Embryonic facial prominence (tissue), 1 donor: ENCODE results near the gene RERE.
"Not testable (repeated sequence)": the region's sequence is repeated elsewhere in the genome, so short reads cannot be mapped to it uniquely, and the experiment has no call there.

ENCODE experiments used
- DNase-seq: peaks from one replicate; pipeline ENCODE4 v3.0.0-alpha.2; 2016; ENCODE audit errors: extremely low spot score

Gene RERE

GRCh38 chr1:8517661-8518489 lies 299.6 kb downstream of the RERE start:
- peak; percentile 80 for DNase-seq

DNA sequence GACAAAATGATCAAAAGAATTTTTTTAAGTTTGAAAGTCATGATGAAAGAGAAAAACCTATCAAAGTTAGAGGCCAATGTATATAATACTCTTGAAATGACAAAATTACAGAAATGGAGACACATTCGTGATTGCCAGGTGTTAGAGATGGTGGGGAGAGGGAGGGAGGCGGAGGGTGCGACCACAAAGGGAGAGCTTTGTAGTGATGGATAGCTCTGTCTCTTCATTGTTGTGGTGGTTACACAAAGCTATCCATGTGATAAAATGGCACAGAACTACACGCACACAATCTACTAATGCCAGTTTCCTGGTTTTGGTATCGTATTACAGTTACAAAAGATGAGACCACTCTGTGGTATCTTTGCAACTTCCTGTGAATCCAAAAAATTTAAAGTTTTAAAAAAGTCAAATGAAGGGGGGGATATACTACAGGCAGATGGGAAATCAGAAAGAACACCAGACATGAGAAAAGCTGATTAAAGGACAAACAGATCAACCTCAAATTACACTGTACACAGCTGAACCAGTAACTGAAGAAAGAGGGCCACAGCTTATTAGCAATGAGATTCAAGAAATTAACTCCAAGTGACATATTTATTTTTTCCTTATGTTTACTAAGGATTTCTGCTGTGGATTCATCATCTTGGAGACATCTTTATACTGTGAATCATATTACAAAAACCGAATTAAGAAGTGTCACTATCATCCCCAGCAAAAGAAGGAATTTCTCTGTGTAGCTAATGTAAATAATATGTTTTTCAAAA lies 300.5 kb downstream of the RERE start:
- no peak for DNase-seq

- DNase-seq, result no peak
These were observed 301.1 kb downstream of the RERE start for GRCh38 chr1:8516278-8516777.

DNA sequence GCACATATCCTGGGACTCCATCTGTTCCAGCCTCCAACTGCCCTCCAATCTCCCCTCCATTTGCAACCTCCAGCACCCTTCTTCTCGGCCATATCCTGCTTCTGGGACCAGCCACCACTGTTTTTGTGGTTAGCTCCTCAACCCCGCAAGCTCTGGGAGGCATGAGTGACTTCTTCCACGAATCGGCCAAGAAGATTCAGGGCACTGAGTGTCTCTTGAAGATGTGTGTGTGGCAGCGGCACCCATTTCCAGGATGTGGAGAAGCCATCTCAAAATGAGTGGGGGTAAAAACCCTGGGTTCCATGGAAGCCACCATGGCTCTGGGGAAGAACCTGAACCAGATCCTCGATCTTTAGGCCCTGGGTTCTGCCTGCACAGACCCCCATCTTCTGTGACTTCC lies 304.9 kb downstream of the RERE start:
- no peak for DNase-seq

GRCh38 chr1:8510041-8510823 lies 307.2 kb downstream of the RERE start:
- peak; percentile 58 for DNase-seq

GRCh38 chr1:8509579-8509978 lies 307.9 kb downstream of the RERE start:
- no peak for DNase-seq

DNA sequence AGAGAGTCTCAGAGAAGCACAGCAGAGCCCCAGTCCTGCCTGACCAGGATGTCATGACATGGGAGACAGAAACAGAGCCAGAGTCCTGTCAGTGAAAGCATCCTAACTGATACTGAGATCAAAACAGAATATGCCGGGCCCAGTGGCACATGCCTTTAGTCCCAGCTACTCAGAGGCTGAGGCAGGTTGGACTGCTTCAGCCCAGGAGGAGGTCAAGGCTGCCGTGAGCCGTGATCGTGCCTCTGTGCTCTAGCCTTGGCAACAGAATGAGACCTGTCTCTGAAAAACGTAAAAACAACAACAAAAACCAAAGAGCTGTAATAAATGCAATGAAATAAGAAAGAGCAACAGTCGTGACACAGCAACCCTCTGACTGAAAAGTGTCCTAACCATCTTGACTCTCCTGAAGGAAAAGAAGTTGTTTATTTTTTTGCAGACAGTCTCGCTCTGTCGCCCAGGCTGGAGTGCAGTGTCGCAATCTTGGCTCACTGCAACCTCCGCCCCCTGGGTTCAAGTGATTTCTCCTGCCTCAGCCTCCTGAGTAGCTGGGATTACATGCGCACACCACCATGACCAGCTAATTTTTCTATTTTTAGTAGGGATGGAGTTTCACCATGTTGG lies 310.3 kb downstream of the RERE start:
- no peak for DNase-seq

DNA sequence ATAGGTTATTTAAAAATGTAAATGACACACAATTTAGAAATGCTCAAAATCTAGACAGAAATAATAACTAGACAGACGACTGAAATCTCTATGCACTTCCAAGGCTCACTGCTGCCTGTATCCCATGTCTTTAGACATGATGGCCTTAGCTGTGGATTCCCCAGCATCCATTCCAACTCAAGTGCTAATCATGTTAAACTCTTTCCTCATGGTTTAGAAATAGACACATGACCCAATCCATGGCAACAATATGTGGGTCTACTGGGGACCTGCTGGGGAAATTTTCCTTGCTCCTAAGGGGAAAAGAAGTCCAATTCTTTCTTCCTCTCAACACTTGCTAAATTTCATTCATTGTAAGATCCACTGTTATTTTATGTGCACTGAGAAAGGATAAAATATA lies 311.0 kb downstream of the RERE start:
- no peak for DNase-seq

DNA sequence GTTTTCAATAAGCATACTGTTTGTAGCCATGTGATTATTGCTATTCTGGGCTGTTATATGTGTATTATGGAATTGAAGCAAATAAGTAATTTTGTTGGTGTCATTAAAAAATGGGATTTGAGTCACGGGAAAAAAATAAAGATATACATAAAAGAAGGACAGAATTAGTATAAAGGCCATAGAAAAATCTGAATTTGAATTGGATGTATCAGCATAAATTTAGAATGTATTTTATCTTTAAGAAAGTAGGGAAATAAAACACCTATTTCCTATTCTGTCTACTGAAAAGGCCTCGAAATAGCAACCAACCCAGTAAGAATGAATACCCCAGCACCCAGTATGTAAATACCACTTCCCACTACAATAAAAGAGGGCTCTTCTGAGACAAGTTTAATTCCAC lies 313.6 kb downstream of the RERE start:
- no peak for DNase-seq

DNA sequence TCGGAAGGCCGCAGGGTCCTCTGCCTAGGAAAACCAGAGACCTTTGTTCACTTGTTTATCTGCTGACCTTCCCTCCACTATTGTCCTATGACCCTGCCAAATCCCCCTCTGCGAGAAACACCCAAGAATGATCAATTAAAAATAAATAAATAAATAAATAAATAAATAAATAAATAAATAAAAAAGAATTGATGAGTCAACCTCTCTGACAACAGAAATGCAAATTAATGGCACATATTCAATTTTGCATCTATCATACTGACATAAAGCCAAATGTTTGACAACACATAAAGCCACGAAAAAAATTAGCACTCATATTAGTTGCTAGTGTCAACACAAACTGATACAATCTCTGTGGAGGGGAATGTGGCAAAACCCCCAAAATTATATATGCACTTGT lies 314.5 kb downstream of the RERE start:
- DNase-seq, result not testable (repeated sequence)

DNA sequence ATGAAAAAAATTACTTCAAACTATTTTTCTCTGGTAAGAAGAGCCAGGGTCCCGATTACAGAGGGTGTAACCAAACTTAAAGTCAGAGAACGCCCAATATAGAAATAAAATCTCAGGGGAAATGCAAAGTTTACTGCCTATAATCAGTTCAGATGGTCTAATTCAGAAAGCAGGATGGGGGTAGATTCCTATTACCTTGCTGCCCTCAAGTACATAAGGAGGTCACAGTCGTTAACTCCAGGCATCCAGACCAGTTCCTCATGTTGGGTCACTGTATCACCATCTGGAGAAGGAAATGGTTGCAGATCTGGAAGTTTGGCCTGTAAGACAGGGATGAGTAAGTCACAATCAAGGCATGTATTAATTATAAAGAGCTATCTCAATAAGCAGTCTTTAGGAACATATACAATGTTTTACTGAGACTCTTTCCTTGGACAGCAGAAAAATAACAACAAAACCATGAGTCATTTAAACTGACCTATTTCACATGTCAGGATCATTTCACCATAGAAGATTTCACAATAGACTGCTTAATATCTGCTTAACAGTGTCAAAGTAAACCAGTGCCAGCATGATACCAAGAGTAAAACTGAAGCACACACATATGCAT lies 320.1 kb downstream of the RERE start:
- DNase-seq, result no peak

- DNase-seq, result no peak
These were observed 321.0 kb downstream of the RERE start for GRCh38 chr1:8496473-8496872.

DNA sequence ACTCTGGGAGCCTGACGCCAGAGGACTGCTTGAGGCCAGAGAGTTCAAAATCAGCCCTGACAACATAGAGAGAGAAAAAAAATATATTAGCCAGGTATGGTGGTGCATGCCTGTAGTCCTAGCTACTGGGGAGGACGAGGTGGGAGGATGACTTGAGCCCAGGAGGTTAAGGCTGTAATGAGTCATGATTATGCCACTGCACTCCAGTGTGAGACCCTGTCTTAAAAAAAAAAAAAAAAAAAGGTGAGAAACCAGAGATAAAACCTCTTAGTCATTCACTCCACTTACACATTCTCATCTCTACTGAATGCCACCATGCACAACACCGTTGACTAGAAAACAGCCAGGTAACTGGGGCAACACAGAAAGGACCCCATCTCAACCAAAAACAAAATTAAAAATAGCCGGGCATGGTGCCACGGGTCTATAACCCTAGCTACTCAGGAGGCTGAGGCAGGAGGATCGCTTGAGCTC lies 321.5 kb downstream of the RERE start:
- no peak for DNase-seq

DNA sequence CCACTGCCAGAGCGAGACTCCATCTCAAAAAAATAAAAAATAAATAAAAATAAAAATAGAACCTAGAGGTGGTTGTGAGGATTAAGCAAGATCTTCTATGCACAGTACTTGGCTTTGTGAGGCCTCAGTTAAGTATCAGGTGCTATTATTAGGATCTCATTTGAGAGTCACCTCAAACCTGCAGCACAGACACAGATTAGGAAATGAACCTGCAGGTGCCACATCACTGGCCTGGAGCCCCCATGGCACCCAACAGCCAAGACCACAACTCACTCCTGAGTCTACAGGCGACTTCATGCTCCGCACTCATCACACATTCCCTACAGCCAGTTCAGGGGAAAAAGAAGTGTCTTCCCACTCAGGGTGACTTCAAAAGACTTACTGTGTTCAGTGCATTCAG lies 322.8 kb downstream of the RERE start:
- DNase-seq, result no peak

- no peak for DNase-seq
These were observed 323.4 kb downstream of the RERE start for GRCh38 chr1:8493916-8494540.

DNA sequence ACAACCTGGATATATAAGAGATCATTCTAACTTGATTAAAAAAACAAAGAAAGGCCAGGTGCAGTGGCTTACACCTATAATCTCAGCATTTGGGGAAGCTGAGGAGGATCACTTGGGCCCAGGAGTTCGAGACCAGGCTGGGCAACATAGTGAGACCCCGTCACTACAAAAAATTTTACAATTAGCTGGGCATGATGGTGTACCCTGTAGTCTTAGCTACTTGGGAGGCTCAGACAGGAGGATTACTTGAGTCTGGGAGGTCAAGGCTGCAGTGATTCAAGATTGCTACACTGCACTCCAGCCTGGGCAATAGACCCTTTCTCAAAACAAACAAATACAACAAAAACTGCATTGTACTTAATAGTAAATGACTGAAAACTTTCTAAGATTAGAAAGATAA lies 330.2 kb downstream of the RERE start:
- DNase-seq, result no peak

- no peak for DNase-seq
These were observed 331.4 kb downstream of the RERE start for GRCh38 chr1:8486047-8486446.

DNA sequence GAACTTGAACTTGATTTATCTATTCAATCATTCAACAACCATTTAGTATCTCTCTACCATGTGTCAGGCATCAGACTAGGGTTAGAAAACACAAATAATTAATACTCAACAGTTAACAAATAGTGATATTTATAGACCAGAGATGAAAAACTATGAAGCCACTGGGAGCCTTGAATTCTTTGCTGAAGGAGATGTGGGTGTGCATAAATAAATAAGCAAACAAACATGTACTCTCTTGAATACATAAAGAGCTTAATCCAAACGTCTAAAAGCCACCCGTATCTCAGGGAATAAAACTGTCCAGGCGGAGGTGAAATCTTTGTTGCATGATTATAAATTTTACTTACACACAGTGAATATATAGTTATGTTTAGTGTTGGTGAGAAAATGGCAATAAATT lies 333.9 kb downstream of the RERE start:
- no peak for DNase-seq

- DNase-seq, result no peak
These were observed 334.5 kb downstream of the RERE start for GRCh38 chr1:8482979-8483381.

- no peak for DNase-seq
These were observed 335.6 kb downstream of the RERE start for GRCh38 chr1:8481650-8482380.
